GM19193 (cell line): ENCODE results near the gene SLC25A41.

Experiments
- POLR2A ChIP-seq: IDR thresholded peaks from 4 replicates; pipeline ENCODE4 v1.6.1; 2011; ENCODE audit not compliant: insufficient read depth, insufficient read length; ENCODE audit errors: extremely low read depth

SLC25A41 gene

GRCh38 chr19:6379744-6380143, 53.8 kb downstream of the SLC25A41 start:
- no peak for TF ChIP-seq POLR2A

GRCh38 chr19:6378486-6378885, 55.1 kb downstream of the SLC25A41 start:
- no peak for TF ChIP-seq POLR2A

- TF ChIP-seq POLR2A = no peak
These were observed 55.5 kb downstream of the SLC25A41 start for GRCh38 chr19:6378041-6378440.

DNA sequence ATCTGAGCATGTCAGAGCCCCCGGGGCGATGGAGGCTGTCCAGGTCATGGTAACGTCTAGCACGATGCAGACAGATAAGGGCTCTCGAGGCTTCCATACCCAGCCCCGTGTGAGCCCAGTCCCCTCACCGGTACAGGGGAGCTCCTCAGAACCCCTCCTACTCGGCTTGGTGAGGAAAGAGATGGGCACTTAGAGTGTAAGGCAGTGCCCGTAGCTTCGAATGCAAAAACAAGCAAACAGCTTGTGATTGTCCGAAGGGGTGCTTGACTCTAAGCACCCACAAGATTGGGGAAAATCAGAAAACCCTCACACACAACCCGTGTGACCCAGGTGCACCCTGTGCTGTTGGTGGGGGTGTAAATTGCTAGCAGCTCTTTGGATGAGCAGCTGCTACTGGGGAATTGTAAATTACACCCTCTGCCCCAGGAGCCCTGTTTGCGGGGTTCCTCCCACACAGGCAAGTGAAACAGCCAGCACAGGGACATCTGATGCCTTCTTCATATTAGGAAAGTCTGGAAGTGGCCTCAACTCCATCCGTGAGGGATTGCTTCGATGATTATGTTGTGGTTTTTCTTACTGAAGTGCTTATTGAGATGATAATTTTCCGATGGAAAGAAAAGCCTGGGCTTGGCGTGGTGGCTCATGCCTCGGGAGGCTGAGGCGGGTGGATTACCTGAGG, 56.9 kb downstream of the SLC25A41 start:
- no peak for TF ChIP-seq POLR2A
